H1 (cell line): ENCODE results near the gene NDUFA12. TPM values are rescaled to one million over a fixed set of nuclear protein-coding genes. Genes with fewer than 3 reads are reported as not detected.

Experiments
- HDAC2 ChIP-seq, 2 experiments: fragments of 300-600 bp in 1 of 2; sonication (generic) in 1 of 2; IDR thresholded peaks; 2 replicates each; pipeline ENCODE4 v1.6.1; 2011 to 2012; ENCODE audit warnings: low read depth in 2 of 2, low read length in 2 of 2, mild to moderate bottlenecking in 2 of 2, moderate library complexity in 2 of 2, borderline replicate concordance in 1 of 2, inconsistent platforms in 1 of 2
- POU5F1 ChIP-seq: IDR thresholded peaks from 2 replicates; pipeline ENCODE4 v1.6.1; 2011; ENCODE audit warnings: low read depth, mild to moderate bottlenecking, low read length, moderate library complexity
- polyA plus RNA-seq, 7 experiments: library from polyadenylated mRNA; depleted of rRNA in 3 of 7; stranded (reverse) in 5 of 7; unstranded in 2 of 7; fragments of >200 nt in 5 of 7; fragments of 200-250 nt in 2 of 7; gene quantifications; 1 replicate in 5 of 7; 2 replicates in 1 of 7; 4 replicates in 1 of 7; pipeline versions ENCODE4 v1.2.1 to v1.2.3, GENCODE V29; 2011 to 2013; ENCODE audit warnings: missing spikeins in 2 of 7, mixed read lengths in 2 of 7
- total RNA-seq: library from RNA; stranded (reverse); fragmentation: NEBNext Ultra II Directional; extraction: Animal tissue kit (Norgen Biotek cat#: 25700); gene quantifications from 2 replicates; pipeline ENCODE4 v1.2.1, GENCODE V29; 2021
- TF ChIP-seq, protein P1 (sequence below): fragments of 300-600 bp; sonication (generic); IDR thresholded peaks from 2 replicates; pipeline ENCODE4 v1.7.1; 2012; ENCODE audit warnings: low read length, moderate library complexity, mild to moderate bottlenecking, inconsistent platforms; ENCODE audit not compliant: insufficient replicate concordance

NDUFA12 gene
- total and polyA plus RNA-seq, 2 of the 8 experiments (the other 6 are each of a cell fraction or from before 2014, with no cell fraction given), result 98.1 to 157 TPM

- TF ChIP-seq HDAC2 (IDR thresholded peaks at IDR 0.05; ENCODE audit: borderline replicate concordance in 1 of 2, low read depth in 2 of 2, low read length in 2 of 2), result no peak
- TF ChIP-seq, protein P1, sequence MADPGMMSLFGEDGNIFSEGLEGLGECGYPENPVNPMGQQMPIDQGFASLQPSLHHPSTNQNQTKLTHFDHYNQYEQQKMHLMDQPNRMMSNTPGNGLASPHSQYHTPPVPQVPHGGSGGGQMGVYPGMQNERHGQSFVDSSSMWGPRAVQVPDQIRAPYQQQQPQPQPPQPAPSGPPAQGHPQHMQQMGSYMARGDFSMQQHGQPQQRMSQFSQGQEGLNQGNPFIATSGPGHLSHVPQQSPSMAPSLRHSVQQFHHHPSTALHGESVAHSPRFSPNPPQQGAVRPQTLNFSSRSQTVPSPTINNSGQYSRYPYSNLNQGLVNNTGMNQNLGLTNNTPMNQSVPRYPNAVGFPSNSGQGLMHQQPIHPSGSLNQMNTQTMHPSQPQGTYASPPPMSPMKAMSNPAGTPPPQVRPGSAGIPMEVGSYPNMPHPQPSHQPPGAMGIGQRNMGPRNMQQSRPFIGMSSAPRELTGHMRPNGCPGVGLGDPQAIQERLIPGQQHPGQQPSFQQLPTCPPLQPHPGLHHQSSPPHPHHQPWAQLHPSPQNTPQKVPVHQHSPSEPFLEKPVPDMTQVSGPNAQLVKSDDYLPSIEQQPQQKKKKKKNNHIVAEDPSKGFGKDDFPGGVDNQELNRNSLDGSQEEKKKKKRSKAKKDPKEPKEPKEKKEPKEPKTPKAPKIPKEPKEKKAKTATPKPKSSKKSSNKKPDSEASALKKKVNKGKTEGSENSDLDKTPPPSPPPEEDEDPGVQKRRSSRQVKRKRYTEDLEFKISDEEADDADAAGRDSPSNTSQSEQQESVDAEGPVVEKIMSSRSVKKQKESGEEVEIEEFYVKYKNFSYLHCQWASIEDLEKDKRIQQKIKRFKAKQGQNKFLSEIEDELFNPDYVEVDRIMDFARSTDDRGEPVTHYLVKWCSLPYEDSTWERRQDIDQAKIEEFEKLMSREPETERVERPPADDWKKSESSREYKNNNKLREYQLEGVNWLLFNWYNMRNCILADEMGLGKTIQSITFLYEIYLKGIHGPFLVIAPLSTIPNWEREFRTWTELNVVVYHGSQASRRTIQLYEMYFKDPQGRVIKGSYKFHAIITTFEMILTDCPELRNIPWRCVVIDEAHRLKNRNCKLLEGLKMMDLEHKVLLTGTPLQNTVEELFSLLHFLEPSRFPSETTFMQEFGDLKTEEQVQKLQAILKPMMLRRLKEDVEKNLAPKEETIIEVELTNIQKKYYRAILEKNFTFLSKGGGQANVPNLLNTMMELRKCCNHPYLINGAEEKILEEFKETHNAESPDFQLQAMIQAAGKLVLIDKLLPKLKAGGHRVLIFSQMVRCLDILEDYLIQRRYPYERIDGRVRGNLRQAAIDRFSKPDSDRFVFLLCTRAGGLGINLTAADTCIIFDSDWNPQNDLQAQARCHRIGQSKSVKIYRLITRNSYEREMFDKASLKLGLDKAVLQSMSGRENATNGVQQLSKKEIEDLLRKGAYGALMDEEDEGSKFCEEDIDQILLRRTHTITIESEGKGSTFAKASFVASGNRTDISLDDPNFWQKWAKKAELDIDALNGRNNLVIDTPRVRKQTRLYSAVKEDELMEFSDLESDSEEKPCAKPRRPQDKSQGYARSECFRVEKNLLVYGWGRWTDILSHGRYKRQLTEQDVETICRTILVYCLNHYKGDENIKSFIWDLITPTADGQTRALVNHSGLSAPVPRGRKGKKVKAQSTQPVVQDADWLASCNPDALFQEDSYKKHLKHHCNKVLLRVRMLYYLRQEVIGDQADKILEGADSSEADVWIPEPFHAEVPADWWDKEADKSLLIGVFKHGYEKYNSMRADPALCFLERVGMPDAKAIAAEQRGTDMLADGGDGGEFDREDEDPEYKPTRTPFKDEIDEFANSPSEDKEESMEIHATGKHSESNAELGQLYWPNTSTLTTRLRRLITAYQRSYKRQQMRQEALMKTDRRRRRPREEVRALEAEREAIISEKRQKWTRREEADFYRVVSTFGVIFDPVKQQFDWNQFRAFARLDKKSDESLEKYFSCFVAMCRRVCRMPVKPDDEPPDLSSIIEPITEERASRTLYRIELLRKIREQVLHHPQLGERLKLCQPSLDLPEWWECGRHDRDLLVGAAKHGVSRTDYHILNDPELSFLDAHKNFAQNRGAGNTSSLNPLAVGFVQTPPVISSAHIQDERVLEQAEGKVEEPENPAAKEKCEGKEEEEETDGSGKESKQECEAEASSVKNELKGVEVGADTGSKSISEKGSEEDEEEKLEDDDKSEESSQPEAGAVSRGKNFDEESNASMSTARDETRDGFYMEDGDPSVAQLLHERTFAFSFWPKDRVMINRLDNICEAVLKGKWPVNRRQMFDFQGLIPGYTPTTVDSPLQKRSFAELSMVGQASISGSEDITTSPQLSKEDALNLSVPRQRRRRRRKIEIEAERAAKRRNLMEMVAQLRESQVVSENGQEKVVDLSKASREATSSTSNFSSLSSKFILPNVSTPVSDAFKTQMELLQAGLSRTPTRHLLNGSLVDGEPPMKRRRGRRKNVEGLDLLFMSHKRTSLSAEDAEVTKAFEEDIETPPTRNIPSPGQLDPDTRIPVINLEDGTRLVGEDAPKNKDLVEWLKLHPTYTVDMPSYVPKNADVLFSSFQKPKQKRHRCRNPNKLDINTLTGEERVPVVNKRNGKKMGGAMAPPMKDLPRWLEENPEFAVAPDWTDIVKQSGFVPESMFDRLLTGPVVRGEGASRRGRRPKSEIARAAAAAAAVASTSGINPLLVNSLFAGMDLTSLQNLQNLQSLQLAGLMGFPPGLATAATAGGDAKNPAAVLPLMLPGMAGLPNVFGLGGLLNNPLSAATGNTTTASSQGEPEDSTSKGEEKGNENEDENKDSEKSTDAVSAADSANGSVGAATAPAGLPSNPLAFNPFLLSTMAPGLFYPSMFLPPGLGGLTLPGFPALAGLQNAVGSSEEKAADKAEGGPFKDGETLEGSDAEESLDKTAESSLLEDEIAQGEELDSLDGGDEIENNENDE, result no peak
- TF ChIP-seq POU5F1, result no peak
Measured at GRCh38 chr12:94962670-94963069, 40.8 kb downstream of the NDUFA12 start (continued).
